Astrocyte (in vitro differentiated cells and primary cell): ENCODE data around the gene ACSF3.
"Not testable (repeated sequence)": the region's sequence is repeated elsewhere in the genome, so short reads cannot be mapped to it uniquely, and the experiment has no call there.

Experiments
- EZH2 ChIP-seq: IDR thresholded peaks from 2 replicates; pipeline ENCODE4 v1.6.1; 2012; ENCODE audit warnings: mild to moderate bottlenecking, low read length, inconsistent platforms; ENCODE audit not compliant: insufficient read depth
- TF ChIP-seq, protein P1 (sequence below): IDR thresholded peaks from 2 replicates; pipeline ENCODE4 v1.5.1; 2011; ENCODE audit warnings: low read depth, mild to moderate bottlenecking, inconsistent platforms, low read length, moderate library complexity; ENCODE audit not compliant: insufficient read depth

DNA sequence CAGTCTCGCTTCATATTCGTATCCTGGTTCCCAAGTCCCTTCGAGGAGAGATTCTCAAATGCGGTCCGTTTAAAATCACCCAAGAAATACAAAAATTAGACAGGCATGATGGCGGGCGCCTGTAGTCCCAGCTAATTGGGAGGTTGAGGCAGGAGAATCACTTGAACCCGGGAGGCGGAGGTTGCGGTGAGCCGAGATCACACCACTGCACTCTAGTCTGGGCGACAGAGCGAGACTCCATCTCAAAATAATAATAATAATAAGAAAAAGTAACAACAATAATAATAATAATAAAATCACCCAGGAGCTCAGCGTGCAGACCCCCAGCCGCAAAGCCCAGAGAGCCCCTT lies 425 bp upstream of the ACSF3 start:
- TF ChIP-seq, protein P1, sequence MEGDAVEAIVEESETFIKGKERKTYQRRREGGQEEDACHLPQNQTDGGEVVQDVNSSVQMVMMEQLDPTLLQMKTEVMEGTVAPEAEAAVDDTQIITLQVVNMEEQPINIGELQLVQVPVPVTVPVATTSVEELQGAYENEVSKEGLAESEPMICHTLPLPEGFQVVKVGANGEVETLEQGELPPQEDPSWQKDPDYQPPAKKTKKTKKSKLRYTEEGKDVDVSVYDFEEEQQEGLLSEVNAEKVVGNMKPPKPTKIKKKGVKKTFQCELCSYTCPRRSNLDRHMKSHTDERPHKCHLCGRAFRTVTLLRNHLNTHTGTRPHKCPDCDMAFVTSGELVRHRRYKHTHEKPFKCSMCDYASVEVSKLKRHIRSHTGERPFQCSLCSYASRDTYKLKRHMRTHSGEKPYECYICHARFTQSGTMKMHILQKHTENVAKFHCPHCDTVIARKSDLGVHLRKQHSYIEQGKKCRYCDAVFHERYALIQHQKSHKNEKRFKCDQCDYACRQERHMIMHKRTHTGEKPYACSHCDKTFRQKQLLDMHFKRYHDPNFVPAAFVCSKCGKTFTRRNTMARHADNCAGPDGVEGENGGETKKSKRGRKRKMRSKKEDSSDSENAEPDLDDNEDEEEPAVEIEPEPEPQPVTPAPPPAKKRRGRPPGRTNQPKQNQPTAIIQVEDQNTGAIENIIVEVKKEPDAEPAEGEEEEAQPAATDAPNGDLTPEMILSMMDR, result not testable (repeated sequence)
- not testable (repeated sequence) for TF ChIP-seq EZH2
